ENCODE measurements around the gene KIF26B. TPM values are rescaled to one million over a fixed set of nuclear protein-coding genes. Genes with fewer than 3 reads are reported as not detected.
A peak's percentile ranks its signal among the peaks of the same experiment; 100 is the strongest.

The KIF26B gene
- total and polyA plus RNA-seq, 2 experiments from 2014 or later, result 0.03 to 0.76 TPM

DNA sequence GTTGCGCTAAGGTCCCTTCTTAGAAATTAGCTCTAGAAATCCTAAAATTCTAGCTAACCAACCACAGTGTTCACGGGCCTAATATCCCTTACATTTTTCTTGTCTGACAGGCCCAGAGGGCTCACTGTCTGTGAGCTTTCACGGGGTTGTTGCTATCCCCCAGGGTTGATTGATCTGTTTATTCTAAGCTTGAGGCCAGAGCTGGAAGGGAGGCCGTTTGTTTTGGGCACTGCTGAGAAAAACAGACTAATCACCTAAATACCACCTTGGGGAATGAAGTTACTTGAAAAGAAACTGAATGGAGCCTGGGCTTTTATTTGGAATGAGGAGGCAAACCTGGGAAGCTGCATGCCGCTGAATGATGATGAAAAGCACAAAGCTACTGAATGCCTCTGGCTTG, 162.4 kb downstream of the KIF26B start:
- Histone ChIP-seq H3K4me1 (ENCODE audit: insufficient read depth) (peaks cover 2% of the 10 kb centered on the region; the same call in 1 of the 2 replicates), H3K36me3 (ENCODE audit: insufficient read depth) (no peaks in the 10 kb centered on the region), H3K4me3 (no peak overlapping the region), H3K27me3 (ENCODE audit: insufficient read depth) (no peaks in the 10 kb centered on the region), H3K4me2 (no peak overlapping the region), H3K79me2 (replicated peaks; ENCODE audit: insufficient read depth) (no peaks in the 10 kb centered on the region), H3K9me2 (ENCODE audit: insufficient read depth) (no peaks in the 10 kb centered on the region), H2AFZ (peak overlapping the region; percentile 38; the same call in 1 of the 2 replicates), H3K27ac (ENCODE audit: low read depth) (no peak overlapping the region), H4K20me1 (replicated peaks; ENCODE audit: insufficient read depth) (no peaks in the 10 kb centered on the region), H3F3A (replicated peaks; ENCODE audit: low read depth) (no peaks in the 10 kb centered on the region)
- peaks cover 10% of the 10 kb centered on the region for H3K4me1 Mint-ChIP-seq
- no peaks in the 10 kb centered on the region for H3K9me3 Mint-ChIP-seq
- H3K4me3 Mint-ChIP-seq, result no peak overlapping the region
- H3K36me3 Mint-ChIP-seq (ENCODE audit: low read depth), result no peaks in the 10 kb centered on the region
- no peak for TF ChIP-seq CREB1 (CRISPR knock-in tag; IDR thresholded peaks at IDR 0.05; ENCODE audit: low read depth)
- no peak for TF ChIP-seq EZH2 (IDR thresholded peaks at IDR 0.05; ENCODE audit: low read depth, unreplicated experiment)
- TF ChIP-seq, protein P1, sequence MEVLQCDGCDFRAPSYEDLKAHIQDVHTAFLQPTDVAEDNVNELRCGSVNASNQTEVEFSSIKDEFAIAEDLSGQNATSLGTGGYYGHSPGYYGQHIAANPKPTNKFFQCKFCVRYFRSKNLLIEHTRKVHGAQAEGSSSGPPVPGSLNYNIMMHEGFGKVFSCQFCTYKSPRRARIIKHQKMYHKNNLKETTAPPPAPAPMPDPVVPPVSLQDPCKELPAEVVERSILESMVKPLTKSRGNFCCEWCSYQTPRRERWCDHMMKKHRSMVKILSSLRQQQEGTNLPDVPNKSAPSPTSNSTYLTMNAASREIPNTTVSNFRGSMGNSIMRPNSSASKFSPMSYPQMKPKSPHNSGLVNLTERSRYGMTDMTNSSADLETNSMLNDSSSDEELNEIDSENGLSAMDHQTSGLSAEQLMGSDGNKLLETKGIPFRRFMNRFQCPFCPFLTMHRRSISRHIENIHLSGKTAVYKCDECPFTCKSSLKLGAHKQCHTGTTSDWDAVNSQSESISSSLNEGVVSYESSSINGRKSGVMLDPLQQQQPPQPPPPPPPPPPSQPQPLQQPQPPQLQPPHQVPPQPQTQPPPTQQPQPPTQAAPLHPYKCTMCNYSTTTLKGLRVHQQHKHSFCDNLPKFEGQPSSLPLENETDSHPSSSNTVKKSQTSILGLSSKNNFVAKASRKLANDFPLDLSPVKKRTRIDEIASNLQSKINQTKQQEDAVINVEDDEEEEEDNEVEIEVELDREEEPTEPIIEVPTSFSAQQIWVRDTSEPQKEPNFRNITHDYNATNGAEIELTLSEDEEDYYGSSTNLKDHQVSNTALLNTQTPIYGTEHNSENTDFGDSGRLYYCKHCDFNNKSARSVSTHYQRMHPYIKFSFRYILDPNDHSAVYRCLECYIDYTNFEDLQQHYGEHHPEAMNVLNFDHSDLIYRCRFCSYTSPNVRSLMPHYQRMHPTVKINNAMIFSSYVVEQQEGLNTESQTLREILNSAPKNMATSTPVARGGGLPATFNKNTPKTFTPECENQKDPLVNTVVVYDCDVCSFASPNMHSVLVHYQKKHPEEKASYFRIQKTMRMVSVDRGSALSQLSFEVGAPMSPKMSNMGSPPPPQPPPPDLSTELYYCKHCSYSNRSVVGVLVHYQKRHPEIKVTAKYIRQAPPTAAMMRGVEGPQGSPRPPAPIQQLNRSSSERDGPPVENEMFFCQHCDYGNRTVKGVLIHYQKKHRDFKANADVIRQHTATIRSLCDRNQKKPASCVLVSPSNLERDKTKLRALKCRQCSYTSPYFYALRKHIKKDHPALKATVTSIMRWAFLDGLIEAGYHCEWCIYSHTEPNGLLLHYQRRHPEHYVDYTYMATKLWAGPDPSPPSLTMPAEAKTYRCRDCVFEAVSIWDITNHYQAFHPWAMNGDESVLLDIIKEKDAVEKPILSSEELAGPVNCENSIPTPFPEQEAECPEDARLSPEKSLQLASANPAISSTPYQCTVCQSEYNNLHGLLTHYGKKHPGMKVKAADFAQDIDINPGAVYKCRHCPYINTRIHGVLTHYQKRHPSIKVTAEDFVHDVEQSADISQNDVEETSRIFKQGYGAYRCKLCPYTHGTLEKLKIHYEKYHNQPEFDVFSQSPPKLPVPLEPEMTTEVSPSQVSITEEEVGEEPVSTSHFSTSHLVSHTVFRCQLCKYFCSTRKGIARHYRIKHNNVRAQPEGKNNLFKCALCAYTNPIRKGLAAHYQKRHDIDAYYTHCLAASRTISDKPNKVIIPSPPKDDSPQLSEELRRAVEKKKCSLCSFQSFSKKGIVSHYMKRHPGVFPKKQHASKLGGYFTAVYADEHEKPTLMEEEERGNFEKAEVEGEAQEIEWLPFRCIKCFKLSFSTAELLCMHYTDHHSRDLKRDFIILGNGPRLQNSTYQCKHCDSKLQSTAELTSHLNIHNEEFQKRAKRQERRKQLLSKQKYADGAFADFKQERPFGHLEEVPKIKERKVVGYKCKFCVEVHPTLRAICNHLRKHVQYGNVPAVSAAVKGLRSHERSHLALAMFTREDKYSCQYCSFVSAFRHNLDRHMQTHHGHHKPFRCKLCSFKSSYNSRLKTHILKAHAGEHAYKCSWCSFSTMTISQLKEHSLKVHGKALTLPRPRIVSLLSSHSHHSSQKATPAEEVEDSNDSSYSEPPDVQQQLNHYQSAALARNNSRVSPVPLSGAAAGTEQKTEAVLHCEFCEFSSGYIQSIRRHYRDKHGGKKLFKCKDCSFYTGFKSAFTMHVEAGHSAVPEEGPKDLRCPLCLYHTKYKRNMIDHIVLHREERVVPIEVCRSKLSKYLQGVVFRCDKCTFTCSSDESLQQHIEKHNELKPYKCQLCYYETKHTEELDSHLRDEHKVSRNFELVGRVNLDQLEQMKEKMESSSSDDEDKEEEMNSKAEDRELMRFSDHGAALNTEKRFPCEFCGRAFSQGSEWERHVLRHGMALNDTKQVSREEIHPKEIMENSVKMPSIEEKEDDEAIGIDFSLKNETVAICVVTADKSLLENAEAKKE (CRISPR knock-in tag; IDR thresholded peaks at IDR 0.05), result no peak
- TF ChIP-seq, protein P2, sequence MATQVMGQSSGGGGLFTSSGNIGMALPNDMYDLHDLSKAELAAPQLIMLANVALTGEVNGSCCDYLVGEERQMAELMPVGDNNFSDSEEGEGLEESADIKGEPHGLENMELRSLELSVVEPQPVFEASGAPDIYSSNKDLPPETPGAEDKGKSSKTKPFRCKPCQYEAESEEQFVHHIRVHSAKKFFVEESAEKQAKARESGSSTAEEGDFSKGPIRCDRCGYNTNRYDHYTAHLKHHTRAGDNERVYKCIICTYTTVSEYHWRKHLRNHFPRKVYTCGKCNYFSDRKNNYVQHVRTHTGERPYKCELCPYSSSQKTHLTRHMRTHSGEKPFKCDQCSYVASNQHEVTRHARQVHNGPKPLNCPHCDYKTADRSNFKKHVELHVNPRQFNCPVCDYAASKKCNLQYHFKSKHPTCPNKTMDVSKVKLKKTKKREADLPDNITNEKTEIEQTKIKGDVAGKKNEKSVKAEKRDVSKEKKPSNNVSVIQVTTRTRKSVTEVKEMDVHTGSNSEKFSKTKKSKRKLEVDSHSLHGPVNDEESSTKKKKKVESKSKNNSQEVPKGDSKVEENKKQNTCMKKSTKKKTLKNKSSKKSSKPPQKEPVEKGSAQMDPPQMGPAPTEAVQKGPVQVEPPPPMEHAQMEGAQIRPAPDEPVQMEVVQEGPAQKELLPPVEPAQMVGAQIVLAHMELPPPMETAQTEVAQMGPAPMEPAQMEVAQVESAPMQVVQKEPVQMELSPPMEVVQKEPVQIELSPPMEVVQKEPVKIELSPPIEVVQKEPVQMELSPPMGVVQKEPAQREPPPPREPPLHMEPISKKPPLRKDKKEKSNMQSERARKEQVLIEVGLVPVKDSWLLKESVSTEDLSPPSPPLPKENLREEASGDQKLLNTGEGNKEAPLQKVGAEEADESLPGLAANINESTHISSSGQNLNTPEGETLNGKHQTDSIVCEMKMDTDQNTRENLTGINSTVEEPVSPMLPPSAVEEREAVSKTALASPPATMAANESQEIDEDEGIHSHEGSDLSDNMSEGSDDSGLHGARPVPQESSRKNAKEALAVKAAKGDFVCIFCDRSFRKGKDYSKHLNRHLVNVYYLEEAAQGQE (IDR thresholded peaks at IDR 0.05; ENCODE audit: unreplicated experiment), result no peak
- TF ChIP-seq POLR2AphosphoS5 (IDR thresholded peaks at IDR 0.05; ENCODE audit: low read depth), result no peak
- no peak for TF ChIP-seq EZH2phosphoT487 (IDR thresholded peaks at IDR 0.05; ENCODE audit: unreplicated experiment)
- TF ChIP-seq ETS1 (IDR thresholded peaks at IDR 0.05), result no peak
- no peak for TF ChIP-seq NANOG (IDR thresholded peaks at IDR 0.05; ENCODE audit: borderline replicate concordance)
- no peak for TF ChIP-seq ZNF114 (CRISPR knock-in tag; IDR thresholded peaks at IDR 0.05)
- TF ChIP-seq STAT1 (IDR thresholded peaks at IDR 0.05; ENCODE audit: unreplicated experiment), result no peak
- peaks cover 2% of the 10 kb centered on the region for H3K27me3 Mint-ChIP-seq (ENCODE audit: insufficient read depth, low read depth, poor library complexity)
- H3K27ac Mint-ChIP-seq, result no peak overlapping the region
- no peak for ATAC-seq
- DNase-seq (ENCODE audit: low spot score), result no peak
